ENCODE measurements around the gene GRK3.
A peak's percentile ranks its signal among the peaks of the same experiment; 100 is the strongest.

GRK3 gene

DNA sequence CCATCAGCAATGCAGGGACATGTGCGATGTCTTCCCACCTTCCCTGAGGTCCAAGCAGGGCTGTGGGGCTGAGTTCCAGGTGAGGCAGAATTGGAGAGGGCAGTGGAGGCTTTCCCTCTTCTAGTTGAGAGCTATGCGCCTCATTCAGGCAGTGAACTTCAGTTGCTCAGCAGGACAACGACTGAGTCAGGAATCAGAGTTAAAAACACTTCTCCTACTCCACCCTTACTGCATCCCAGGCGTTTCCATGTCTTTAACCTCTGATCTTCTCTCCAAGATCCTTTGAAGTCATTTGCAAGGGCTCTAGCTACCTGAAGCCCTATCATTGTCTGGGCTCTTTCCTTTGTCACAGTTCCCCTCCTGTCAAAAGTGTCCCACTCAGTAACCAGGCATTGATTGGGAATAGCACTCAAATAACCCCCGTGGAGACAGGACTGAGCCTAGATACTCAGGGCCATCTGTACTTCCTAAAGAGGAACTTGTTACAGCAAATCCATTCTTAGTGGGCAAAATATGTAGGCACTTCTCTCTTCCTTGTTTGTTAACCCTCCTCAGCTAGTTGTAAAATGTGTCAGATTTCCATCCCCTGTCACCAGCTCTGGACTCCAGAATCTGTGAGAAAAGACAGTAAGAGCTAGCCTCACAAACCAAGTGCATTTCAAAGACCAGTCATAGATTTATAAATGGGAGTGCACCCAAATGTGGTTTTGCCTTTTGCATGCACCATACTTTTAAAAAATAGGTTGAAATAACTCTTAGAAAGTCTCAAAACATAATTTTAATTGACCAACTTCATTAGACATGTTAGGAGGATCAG, 105.0 kb downstream of the GRK3 start:
- DNase-seq, result peak; percentile 34 to 47

DNA sequence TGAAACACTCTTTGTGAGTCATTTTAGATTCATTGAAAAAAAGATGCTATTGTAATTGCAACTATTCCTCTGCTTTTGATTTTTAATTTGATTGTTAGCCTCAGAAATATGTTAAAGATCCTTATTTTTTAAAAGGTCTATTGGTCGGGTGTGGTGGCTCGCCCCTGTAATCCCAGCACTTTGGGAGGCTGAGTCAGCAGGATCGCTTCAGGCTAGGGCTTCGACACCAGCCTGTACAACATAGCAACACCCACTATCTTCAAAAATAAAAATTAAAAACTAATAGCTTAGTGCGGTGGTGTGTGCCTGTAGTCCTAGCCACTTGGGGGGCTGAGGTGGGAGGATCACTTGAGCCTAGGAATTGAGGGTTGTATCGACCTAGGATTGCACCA, 105.6 kb downstream of the GRK3 start:
- no peak for DNase-seq

DNA sequence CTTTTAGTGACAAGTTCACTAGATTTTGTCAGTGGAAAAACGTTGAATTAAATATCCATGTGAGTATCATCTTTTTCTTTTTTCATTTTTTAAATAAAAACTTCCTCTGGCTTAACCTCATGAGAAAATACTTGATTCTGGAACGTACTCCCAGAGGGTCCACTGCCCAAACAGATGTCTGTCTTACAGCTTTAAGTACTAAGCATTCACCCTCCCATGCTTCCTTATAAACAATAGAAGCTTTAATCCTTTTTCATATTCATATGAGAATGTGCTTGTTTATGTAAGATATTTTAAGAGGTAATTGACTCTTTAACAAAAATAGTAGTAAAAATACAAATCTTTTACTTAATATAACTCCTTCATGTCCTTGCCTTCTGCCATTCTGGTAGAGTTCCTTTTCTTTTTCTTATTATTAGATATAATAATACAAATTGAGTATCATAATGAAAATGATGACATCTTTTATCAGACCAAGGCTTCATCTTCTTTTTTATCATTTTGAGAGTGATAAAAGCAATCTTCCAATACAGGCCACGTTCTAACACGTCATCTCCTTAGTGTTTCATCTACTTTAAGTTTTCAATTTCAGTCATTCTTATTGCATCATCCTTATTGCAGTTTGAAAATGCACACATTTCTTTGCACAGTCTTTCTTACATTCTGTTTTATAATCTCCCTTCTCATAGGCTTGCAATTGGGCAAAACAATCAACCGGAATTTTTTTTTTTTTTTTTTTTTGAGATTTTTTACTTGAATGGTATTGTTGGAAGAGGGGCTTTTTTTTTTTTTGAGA, 108.0 kb downstream of the GRK3 start:
- no peak for DNase-seq

DNA sequence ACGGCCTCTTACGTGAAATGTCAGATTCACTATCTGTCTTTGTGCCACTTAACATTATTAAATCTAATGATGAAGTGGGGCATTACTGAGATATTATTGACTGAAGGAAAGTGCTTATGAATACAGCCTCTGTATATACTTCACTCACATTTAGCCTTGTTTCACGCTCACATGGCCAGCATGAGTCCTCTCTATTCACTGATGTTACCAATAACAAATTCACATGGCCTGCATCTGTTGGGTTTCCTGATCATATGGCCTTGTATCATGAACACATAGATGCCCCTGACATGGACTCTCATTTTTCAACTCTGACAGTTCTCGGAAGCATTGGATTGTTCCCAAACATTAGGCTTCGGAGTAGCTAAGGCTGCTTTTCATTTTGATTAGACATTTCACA, 109.2 kb downstream of the GRK3 start:
- DNase-seq, result no peak

DNA sequence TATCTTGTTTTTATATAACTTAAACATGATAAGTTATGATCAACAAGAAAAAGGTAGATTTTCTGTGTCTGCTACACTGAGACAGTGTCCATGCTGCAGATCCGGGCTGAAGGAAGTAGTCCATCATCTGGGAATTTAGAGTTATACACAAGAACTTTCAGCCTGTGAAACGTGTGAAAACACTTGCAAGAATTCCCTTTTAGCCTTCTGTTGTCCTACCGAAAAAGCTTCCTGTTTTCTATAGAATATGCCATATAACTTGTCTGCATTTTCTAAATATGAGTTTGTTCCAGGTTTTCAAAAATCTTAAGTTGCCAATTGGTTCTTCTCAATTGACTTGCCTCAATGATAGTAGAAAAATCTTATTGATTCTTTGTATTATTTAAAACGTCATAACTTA, 113.2 kb downstream of the GRK3 start:
- no peak for DNase-seq

DNA sequence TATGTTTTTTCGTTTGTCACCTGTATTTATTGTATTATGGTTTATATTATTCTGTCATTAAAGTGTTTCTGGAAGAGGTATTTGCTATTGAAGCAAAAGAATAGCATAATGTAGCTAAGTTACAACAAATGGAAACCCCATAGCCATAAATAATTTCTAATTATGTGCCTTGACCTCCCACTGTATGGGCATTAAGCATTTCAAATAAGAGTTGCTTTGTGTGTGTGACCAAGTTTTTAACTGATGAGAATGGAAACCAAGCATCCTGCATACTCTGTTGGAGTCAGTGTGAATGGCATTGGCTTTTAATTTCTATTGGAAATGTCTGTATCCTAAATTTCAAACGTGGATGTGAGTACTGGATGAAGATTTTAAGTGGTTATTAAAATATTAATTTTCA, 115.6 kb downstream of the GRK3 start:
- DNase-seq, result no peak

DNA sequence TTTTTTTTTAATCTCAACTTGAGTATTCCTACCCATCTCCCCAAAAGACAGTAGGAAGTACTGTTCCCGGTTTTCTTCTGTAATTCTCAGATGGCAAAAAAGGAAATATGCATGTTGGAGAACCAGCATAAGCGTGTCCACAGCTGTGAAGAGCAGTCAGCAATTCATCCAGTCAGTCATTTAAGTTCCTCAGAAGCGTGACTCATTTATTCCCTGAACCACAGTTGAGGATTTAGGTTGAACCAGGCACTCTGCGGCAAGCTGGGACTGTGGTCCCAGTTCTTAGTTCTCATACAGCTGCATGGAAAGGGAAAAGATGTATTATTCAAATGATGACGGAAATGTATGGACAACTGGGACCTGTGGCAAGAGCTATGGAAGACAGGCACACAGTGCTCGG, 116.5 kb downstream of the GRK3 start:
- no peak for DNase-seq

DNA sequence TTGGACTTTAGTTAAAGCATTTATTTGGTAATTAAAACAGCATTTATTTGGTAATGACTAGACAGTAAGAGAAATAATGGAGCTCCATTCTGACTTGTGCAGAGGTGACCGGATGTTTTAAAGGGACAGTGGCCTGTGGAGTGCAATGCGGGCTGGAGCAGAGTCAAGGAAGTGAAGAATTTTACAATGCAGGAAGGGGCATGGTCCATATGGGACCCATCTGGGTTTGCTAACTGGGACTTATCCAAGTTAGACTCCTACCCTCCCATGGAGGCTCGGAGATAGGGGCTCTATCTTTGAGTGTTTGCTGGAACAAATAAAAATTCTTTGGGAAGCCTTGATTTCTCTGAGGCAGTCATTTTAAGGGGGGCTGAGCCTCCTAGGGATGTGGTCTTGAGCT, 117.6 kb downstream of the GRK3 start:
- DNase-seq, result no peak

DNA sequence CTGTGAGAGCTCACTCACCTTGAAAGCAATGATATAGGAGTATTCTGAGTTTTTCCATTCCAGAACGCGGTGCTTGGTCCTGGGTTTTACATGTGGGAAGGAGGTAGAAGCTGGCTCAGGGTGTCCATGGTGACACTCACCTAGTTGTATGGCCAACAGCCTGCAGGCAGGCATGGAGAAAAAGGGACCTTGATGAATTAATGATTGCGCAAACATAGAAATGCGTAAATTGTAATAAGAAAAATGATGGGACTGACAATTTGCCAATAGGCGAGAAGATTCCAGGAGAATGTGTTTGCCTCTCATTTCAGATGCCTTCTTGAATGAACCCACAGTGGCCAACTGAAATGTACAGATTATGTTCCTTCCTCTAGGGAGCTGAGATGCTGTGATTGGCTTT, 124.2 kb downstream of the GRK3 start:
- no peak for DNase-seq

DNA sequence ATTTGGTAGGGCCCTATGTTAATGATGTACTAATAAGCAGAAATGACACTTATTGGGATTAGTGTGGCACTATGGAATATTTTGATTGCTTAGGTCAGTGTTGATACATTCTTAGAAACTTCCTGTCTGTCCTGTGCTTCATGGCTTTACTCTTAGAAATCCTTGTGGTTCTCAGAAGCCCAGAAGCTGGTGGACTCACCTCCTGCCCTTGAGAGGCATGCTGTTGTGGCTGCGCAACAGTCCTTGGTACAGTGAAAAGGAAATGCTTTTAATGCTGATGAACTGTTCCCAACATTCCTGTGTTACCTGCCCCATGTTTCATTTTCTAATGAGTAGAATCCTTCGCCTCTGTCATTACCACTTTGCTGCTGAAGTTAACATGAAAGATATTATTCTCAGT, 125.2 kb downstream of the GRK3 start:
- no peak for DNase-seq

DNA sequence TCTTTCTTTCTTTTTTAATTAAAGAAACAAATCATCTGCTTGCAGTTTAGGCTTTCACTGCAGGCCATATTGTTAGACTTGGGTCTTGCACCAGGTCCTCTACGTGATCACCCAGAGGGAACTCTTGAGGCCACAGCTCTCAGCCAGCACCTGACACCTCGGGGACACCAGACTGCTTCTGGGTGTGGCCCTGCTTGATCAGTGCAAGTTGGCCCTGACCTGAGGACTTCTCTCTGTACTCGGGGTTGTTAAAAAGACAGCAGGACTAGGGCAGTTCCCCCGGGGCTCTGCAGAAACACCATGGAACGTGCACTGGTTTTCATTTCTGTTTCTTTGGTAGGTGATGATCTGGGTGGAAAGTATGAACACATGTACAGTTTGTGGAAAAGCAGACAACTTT, 126.3 kb downstream of the GRK3 start:
- DNase-seq, result no peak

DNA sequence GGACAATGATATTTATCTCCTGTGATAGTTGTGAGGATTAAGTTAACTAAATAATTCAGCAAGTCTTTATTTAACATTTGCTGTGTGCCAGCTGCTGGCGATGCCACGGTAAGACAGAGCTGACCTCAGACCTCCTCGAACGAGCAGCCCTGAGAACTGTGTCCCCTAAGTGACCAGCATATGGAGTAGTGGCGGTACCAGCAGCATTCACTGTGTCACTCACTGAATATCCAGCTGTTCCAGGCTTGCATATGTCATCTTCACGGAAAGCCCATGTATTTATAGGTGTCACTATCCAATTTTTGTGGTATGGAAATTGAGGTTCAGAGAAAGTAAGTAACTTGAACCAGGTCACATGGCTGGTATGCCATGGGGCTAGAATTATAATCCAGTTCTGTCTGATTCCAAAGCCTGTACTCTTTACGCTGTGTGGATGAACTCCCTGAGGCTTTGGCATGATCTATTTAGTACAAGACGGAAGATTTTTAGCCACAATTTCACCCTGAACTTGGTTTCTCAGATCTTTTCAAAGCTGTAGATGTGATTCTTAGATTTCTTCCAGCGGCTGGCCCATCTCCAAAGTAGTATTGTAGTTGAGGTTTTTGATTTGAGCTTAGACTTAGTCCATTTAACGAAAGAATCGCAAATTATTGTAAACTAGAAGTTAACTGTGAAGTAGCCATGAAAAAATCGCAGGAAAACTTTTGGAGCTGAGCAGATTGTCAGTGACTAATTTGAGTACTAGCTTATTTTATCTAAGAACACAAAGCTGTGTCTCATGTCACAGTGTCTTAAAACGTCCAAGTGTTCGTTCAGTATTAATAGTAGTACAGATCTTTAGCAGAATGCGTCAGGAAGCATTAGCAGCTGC, 128.2 kb downstream of the GRK3 start:
- DNase-seq, result no peak

DNA sequence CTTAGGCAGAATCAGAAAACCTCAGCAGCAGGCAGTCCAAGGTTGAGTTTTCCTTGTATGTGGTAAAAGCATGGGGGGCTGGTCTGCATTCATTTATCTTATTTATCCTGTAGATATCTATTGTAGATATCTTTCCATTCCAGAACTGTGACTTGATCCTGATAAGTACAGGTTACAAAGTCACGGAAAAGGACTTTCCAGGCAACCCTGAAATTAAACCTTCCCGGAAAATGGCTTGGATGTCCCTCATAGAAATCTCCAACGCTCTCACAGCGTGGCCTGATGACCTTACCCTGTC, 128.7 kb downstream of the GRK3 start:
- DNase-seq, result no peak

DNA sequence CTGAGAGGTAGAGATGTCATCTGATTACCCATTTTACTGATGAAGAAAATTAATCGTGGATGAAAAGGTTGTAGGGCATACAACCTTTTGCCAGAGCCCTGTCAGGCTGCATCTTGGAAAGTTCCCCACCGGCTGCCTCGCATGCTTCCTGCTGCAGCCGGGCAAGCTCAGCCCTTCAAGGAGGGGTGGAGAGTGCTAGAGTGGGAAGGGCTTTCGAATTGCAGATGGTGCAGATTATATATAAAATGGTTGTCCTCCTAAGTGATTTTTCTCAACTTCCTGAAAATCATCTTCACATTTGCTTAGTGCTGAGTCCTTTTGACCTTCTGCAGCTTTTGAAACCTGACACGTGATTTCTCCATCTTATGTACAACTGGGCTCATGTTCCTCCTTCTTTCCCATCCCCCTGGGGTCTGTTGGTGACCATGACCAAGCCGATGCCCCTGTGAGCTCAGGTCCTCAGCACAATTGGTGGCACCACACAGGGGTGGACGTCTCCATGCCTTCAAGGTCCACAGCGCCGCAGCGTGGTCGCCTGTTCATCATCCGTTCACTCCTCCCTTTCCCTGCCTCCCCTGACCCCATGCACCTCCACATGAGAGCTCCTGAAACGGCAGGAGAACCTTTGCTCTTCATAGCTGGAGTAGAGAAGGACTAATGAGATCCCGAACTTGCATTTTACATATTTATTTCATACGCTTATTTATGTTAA, 129.9 kb downstream of the GRK3 start:
- DNase-seq, result no peak

DNA sequence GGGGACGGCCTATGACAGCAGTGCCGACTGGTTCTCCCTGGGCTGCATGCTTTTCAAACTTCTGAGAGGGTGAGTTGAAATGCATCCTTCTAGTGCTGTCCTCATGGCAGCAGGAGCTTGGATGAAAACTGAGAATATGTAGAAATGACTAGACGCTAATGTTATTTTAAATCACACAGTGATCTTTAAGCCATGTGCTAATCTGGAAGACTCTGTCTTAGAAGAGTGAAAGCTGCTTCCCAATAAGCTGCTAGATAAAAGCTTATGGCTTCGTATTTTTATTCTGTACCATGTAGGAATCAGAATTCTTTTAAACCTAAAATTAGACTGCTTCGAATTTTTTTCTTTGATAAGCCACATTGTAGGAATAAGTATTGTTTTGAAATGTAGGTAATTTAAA, 130.7 kb downstream of the GRK3 start:
- no peak for DNase-seq

DNA sequence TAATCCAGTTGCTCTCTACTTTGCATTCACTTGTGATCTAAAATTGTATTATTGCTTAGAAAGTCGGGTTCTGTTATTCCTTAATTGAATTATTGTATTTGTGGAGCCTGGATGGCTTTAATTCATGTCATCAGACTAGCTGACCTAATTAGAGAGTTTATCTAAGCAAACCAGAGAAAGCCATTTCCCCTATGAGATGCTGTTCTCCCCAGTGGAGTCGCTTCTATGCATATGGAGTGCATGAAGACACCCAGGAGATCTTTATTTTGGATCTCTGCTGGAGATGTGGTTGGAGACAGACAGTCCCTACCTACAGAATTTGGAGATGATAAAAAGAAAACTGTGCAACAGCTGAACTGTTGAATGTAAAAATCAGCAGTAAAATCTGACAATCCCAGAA, 132.3 kb downstream of the GRK3 start:
- DNase-seq, result no peak

DNA sequence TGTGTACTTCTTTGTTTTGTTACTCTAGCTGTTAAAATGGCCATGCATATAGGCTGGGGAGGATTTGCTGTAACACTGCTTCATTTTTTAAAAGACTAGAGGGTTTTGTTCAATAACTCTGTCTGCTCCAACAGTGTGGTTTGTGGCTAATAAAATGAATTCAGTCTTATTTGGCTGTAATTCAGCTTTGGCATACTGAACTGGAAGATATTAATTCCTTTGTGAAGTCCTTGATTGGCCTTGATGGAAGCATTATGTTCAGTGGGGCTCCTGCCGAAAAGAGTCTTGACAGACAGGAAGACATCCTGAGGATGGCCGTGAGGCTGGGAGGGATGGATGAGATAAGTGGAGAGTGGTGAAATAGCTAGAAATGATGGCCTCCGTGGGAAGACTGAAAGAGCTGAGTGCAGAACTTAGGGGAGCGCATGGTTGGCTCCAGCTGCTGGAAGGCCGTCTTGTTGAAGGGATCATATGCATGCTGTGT, 132.7 kb downstream of the GRK3 start:
- no peak for DNase-seq

DNA sequence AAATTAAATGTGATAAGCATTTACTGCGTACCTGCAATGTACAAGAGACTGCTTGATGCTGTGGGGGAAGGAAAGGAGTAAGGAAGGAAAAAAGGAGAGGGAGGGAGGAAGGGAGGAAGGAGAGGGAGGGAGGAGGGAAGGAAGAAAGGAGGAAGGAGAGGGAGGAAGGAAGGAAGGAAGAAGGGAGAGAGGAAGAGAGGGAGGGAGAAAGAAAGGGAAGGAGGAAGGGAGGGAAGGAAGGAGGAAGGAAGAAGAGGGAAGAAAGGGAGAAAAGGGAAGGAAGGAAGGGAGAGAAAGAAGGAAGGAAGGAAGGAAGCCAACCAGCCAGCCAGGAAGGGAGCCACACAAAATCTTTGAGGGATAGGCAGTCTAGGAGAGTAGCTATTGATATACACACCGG, 133.5 kb downstream of the GRK3 start:
- no peak for DNase-seq

DNA sequence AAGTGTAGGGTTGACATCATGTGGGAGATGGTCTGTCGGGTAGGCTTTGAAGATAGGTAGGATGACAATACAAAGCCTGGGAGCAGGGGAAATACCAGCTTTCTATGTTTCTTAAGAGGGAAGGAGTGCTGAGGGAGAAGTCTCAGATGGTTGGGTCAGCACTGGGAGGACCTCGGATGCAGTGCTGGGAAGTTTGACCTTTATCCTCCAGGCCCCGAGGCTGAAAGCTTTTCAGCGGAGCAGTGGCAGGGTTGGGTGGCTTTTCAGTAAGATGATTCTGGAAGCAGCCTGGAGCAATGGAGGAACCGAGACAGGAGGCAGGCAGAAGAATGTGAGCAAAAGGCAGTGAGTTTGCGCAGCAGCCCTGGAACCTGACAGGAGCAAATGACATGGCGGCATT, 134.0 kb downstream of the GRK3 start:
- DNase-seq, result no peak

DNA sequence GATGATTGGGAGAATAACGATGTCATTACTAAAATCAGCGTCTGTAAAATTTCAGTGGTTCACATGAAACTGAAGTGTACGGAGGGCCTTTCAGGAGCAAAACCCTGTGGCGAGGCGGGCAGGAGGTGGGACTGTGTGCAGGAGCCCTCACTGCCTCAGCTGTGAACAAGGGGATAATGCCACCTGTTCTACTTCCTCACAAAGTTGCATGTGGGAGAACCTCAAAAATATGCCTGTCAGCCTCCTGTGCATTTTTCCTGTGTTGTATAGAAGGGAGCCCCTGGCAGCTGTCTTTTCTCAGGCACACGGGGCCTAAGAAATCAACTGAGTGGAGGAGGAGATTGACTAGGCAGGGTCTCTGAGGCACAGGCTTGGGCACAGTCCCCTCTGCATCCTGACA, 134.5 kb downstream of the GRK3 start:
- DNase-seq, result no peak

DNA sequence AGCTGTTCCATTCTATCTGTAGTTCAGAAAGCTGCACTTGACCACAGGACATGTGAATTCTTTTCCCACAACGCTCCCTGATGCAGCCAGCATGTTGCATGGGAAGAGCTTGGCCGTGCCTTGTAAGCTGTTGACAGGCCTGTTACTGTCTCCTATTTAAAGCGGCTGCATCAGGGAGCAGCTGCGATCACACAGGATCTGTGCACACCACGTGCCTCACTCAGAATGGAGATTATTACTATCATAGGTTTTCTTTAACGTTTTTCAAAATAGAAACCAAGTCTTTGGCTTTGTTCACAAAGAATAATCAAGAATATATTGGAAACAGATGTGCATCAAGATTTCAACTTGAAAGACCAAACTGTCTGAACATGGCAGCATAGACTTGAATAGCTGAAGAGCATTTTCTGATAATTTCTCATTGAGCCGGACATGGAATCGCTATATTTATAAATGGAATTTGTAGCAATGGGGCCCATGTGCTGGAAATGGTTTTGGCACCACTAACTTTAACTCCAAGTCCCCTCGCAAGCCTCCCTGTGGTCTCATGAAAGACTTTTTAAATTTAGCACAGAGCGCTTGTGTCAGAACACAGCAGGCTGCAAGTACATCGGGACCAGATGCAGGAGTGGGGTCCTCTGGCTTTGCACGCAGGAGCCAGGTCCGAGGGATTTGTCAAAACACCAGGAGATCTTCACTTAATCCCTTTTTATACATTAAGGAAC, 136.7 kb downstream of the GRK3 start:
- no peak for DNase-seq

DNA sequence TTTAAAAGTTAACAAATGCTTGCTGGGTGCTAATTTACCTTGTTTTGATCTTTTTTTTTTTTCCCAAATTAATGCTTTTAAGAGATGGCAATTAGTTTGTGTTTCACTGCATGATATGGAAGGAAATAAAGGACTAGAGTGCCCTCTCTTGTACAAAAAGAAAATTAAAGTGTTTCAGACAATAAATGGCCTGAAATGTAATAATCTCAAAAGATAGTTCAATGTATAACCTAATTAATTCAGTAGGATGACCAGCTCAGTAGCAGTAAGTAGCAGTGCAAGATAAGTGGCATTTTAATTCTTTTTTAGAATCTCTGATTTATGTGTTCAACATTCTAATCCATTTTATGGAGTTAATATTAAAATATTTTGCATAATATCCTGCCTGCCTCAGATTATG, 137.6 kb downstream of the GRK3 start:
- DNase-seq, result peak; percentile 3 to 18

Measured in inflammatory macrophage treated with lipopolysaccharide for 1 hour (primary cell).